ENCODE measurements around the gene MAML2. TPM values are rescaled to one million over a fixed set of nuclear protein-coding genes. Genes with fewer than 3 reads are reported as not detected.

The MAML2 gene
- total and polyA plus RNA-seq, 2 of the 13 experiments (the other 11 are each of a cell fraction or from before 2014, with no cell fraction given) = 2.3 to 25.9 TPM

DNA sequence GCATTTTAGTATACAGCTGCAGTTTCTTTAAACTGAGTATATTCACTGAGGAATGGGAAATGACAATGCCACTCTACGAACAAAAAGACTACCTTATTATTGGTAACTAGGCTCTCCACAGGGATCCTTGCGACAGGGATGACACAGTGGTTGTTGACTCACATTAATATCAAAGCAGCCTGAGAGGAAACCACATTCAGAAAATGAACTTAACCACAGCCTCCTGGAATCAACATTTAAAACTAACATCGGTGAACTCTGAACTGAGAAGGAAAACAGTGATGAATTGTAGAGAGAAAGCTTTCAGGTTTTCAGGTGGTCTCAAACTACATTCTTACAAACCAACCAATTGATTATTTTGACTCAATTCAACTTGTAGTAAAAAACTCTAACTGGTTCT lies 328.8 kb downstream of the MAML2 start (continued):
- TF ChIP-seq, protein P1, sequence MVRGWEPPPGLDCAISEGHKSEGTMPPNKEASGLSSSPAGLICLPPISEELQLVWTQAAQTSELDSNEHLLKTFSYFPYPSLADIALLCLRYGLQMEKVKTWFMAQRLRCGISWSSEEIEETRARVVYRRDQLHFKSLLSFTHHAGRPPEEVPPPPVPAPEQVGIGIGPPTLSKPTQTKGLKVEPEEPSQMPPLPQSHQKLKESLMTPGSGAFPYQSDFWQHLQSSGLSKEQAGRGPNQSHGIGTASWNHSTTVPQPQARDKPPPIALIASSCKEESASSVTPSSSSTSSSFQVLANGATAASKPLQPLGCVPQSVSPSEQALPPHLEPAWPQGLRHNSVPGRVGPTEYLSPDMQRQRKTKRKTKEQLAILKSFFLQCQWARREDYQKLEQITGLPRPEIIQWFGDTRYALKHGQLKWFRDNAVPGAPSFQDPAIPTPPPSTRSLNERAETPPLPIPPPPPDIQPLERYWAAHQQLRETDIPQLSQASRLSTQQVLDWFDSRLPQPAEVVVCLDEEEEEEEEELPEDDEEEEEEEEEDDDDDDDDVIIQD (CRISPR knock-in tag; IDR thresholded peaks at IDR 0.05; ENCODE audit: low read depth) = peak; percentile 82
- TF ChIP-seq NKX3-1 (CRISPR knock-in tag; IDR thresholded peaks at IDR 0.05) = no peak
- no peak for TF ChIP-seq TOPORS (CRISPR knock-in tag; IDR thresholded peaks at IDR 0.05)
- TF ChIP-seq, protein P2, sequence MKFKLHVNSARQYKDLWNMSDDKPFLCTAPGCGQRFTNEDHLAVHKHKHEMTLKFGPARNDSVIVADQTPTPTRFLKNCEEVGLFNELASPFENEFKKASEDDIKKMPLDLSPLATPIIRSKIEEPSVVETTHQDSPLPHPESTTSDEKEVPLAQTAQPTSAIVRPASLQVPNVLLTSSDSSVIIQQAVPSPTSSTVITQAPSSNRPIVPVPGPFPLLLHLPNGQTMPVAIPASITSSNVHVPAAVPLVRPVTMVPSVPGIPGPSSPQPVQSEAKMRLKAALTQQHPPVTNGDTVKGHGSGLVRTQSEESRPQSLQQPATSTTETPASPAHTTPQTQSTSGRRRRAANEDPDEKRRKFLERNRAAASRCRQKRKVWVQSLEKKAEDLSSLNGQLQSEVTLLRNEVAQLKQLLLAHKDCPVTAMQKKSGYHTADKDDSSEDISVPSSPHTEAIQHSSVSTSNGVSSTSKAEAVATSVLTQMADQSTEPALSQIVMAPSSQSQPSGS (CRISPR knock-in tag; IDR thresholded peaks at IDR 0.05) = 0 out of 2 replicates have a peak, but pooled peaks have one; percentile 35
- TF ChIP-seq ZNF282 (IDR thresholded peaks at IDR 0.05; ENCODE audit: partially characterized antibody) = no peak
- TF ChIP-seq MED8 (CRISPR knock-in tag; IDR thresholded peaks at IDR 0.05; ENCODE audit: insufficient replicate concordance) = peak; percentile 77
- 0 out of 2 replicates have a peak, but pooled peaks have one; percentile 11 for TF ChIP-seq BRD4 (CRISPR knock-in tag; IDR thresholded peaks at IDR 0.05)
- no peak for TF ChIP-seq ZNF232 (CRISPR knock-in tag; IDR thresholded peaks at IDR 0.05; ENCODE audit: borderline replicate concordance)
- no peak for TF ChIP-seq ZNF766 (CRISPR knock-in tag; IDR thresholded peaks at IDR 0.05; ENCODE audit: borderline replicate concordance)
- no peak for TF ChIP-seq ZBTB1 (CRISPR knock-in tag; IDR thresholded peaks at IDR 0.05; ENCODE audit: borderline replicate concordance)
- TF ChIP-seq JUND (CRISPR knock-in tag; IDR thresholded peaks at IDR 0.05) = no peak
- TF ChIP-seq, protein P3, sequence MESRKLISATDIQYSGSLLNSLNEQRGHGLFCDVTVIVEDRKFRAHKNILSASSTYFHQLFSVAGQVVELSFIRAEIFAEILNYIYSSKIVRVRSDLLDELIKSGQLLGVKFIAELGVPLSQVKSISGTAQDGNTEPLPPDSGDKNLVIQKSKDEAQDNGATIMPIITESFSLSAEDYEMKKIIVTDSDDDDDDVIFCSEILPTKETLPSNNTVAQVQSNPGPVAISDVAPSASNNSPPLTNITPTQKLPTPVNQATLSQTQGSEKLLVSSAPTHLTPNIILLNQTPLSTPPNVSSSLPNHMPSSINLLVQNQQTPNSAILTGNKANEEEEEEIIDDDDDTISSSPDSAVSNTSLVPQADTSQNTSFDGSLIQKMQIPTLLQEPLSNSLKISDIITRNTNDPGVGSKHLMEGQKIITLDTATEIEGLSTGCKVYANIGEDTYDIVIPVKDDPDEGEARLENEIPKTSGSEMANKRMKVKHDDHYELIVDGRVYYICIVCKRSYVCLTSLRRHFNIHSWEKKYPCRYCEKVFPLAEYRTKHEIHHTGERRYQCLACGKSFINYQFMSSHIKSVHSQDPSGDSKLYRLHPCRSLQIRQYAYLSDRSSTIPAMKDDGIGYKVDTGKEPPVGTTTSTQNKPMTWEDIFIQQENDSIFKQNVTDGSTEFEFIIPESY (CRISPR knock-in tag; IDR thresholded peaks at IDR 0.05) = no peak
- no peak for TF ChIP-seq ZNF558 (CRISPR knock-in tag; IDR thresholded peaks at IDR 0.05; ENCODE audit: borderline replicate concordance)
- TF ChIP-seq ZNF331 (CRISPR knock-in tag; IDR thresholded peaks at IDR 0.05) = 0 out of 2 replicates have a peak, but pooled peaks have one; percentile 38
- peak; percentile 71 for TF ChIP-seq ASH2L (IDR thresholded peaks at IDR 0.05; ENCODE audit: insufficient read length, low read depth, low read length)
- TF ChIP-seq TBX2 (CRISPR knock-in tag; IDR thresholded peaks at IDR 0.05; ENCODE audit: borderline replicate concordance) = peak; percentile 85
- no peak for TF ChIP-seq ZSCAN20 (CRISPR knock-in tag; IDR thresholded peaks at IDR 0.05; ENCODE audit: borderline replicate concordance)
- TF ChIP-seq ZNF263 (CRISPR knock-in tag; IDR thresholded peaks at IDR 0.05) = 0 out of 2 replicates have a peak, but pooled peaks have one; percentile 22
- TF ChIP-seq NR2C2 (CRISPR knock-in tag; IDR thresholded peaks at IDR 0.05; ENCODE audit: borderline replicate concordance) = peak; percentile 61; the same call in 1 of the 2 replicates
- TF ChIP-seq SRSF9 (IDR thresholded peaks at IDR 0.05; ENCODE audit: borderline replicate concordance, insufficient read depth, low read depth, low read length, poor library complexity, severe bottlenecking) = no peak
- TF ChIP-seq SP5 (CRISPR knock-in tag; IDR thresholded peaks at IDR 0.05; ENCODE audit: borderline replicate concordance, low read depth) = peak; percentile 21; the same call in 1 of the 2 replicates
- peak; percentile 59; the same call in 1 of the 2 replicates for TF ChIP-seq ZNF205 (CRISPR knock-in tag; IDR thresholded peaks at IDR 0.05)
